ENCODE measurements around the gene MAP2K2. TPM values are rescaled to one million over a fixed set of nuclear protein-coding genes. Genes with fewer than 3 reads are reported as not detected.

MAP2K2 gene
- total RNA-seq, 3 donors from 2014 or later, result 50.8 to 72.8 (median 64.5) TPM

Other genes with a start within 250 kb of the MAP2K2 start
- gene ATCAY, start 243.4 kb downstream of the MAP2K2 start, total RNA-seq, result under 1 TPM in 1 of 3 donors, not detected in 2; 0.73 TPM
- gene NMRK2, start 191.1 kb downstream of the MAP2K2 start, total RNA-seq, result under 1 TPM in 2 of 3 donors, not detected in 1; 0.73 to 0.98 TPM
- 10 to 100 TPM; 60.3 to 68.6 (median 62.6) TPM for gene DAPK3, start 153.0 kb downstream of the MAP2K2 start, total RNA-seq
- gene EEF2, start 138.7 kb downstream of the MAP2K2 start, total RNA-seq, result 1,000 to 10,000 TPM; 1,628 to 2,598 (median 1,993) TPM
- gene PIAS4, start 116.4 kb downstream of the MAP2K2 start, total RNA-seq, result 10 to 100 TPM in 2 of 3 donors, 1 to 10 TPM in 1; 9.4 to 17.0 (median 15.7) TPM
- 10 to 100 TPM; 29.0 to 38.7 (median 29.8) TPM for gene ZBTB7A, start 57.2 kb downstream of the MAP2K2 start, total RNA-seq
- not detected for gene CREB3L3, start 29.5 kb upstream of the MAP2K2 start, total RNA-seq
- gene SIRT6, start 58.4 kb upstream of the MAP2K2 start, total RNA-seq, result 10 to 100 TPM; 21.5 to 29.8 (median 25.6) TPM
- 1 to 10 TPM in 1 of 3 donors, under 1 TPM in 2; 0.80 to 3.2 (median 0.98) TPM for gene ANKRD24, start 58.6 kb upstream of the MAP2K2 start, total RNA-seq
- 10 to 100 TPM in 1 of 3 donors, 1 to 10 TPM in 1, under 1 TPM in 1; 0.66 to 12.6 (median 8.2) TPM for gene EBI3, start 105.4 kb upstream of the MAP2K2 start, total RNA-seq
- 10 to 100 TPM; 18.9 to 24.6 (median 24.4) TPM for gene YJU2, start 123.0 kb upstream of the MAP2K2 start, total RNA-seq
- gene SHD, start 155.1 kb upstream of the MAP2K2 start, total RNA-seq, result not detected
- gene TMIGD2, start 178.3 kb upstream of the MAP2K2 start, total RNA-seq, result not detected
- gene FSD1, start 180.5 kb upstream of the MAP2K2 start, total RNA-seq, result under 1 TPM in 1 of 3 donors, not detected in 2; 0.88 TPM
- 10 to 100 TPM in 2 of 3 donors, 1 to 10 TPM in 1; 1.6 to 51.4 (median 25.9) TPM for gene STAP2, start 214.7 kb upstream of the MAP2K2 start, total RNA-seq
- 1 to 10 TPM; 6.1 to 7.7 (median 7.5) TPM for gene MPND, start 219.4 kb upstream of the MAP2K2 start, total RNA-seq